GM18505 (cell line): ENCODE data around the gene SPNS2.

Experiments used
- ATAC-seq: cut with Tn5 transposase; IDR thresholded peaks from one replicate; pipeline ENCODE4 v1.9.1; 2021; ENCODE audit not compliant: unreplicated experiment
- POLR2A ChIP-seq: IDR thresholded peaks from 4 replicates; pipeline ENCODE4 v1.6.1; 2011; ENCODE audit warnings: borderline replicate concordance; ENCODE audit not compliant: insufficient read depth, insufficient read length; ENCODE audit errors: extremely low read depth

Gene SPNS2

GRCh38 chr17:4475463-4475862, 23.2 kb upstream of the SPNS2 start:
- TF ChIP-seq POLR2A, result no peak
- ATAC-seq, result no peak

GRCh38 chr17:4476017-4476416, 22.7 kb upstream of the SPNS2 start:
- ATAC-seq, result no peak
- no peak for TF ChIP-seq POLR2A

- TF ChIP-seq POLR2A, result no peak
- ATAC-seq, result no peak
These were observed 22.1 kb upstream of the SPNS2 start for GRCh38 chr17:4476511-4477070.

- ATAC-seq, result no peak
These were observed 21.4 kb upstream of the SPNS2 start for GRCh38 chr17:4477255-4477791.

GRCh38 chr17:4478318-4478830, 20.3 kb upstream of the SPNS2 start:
- ATAC-seq, result no peak

More at GRCh38 chr17:4477255-4477791, 21.4 kb upstream of the SPNS2 start:
- no peak for TF ChIP-seq POLR2A

GRCh38 chr17:4479340-4479981, 19.2 kb upstream of the SPNS2 start:
- no peak for ATAC-seq
- TF ChIP-seq POLR2A, result no peak

More at GRCh38 chr17:4478318-4478830, 20.3 kb upstream of the SPNS2 start:
- TF ChIP-seq POLR2A, result no peak

GRCh38 chr17:4479982-4480751, 18.5 kb upstream of the SPNS2 start:
- ATAC-seq, result no peak
- TF ChIP-seq POLR2A, result no peak

GRCh38 chr17:4480929-4481898, 17.5 kb upstream of the SPNS2 start:
- no peak for TF ChIP-seq POLR2A
- no peak for ATAC-seq

GRCh38 chr17:4482338-4483011, 16.2 kb upstream of the SPNS2 start:
- TF ChIP-seq POLR2A, result no peak
- no peak for ATAC-seq

GRCh38 chr17:4483012-4483840, 15.5 kb upstream of the SPNS2 start:
- no peak for ATAC-seq

More at GRCh38 chr17:4483012-4483840, 15.5 kb upstream of the SPNS2 start:
- TF ChIP-seq POLR2A, result no peak
